Endodermal cell (in vitro differentiated cells): ENCODE data around the gene TRDN. TPM values are rescaled to one million over a fixed set of nuclear protein-coding genes. Genes with fewer than 3 reads are reported as not detected.
"Not testable (repeated sequence)": the region's sequence is repeated elsewhere in the genome, so short reads cannot be mapped to it uniquely, and the experiment has no call there.

ENCODE experiments used
- DNase-seq: peaks from one replicate; pipeline ENCODE4 v3.0.0-alpha.2; 2017
- H3K27ac ChIP-seq: 2 replicates; pipeline ENCODE4 v1.5.1; 2013; ENCODE audit warnings: mild to moderate bottlenecking, low read depth, low read length, moderate library complexity
- H3K27me3 ChIP-seq: 2 replicates; pipeline ENCODE4 v1.6.1; 2013; ENCODE audit warnings: mild to moderate bottlenecking, low read length, moderate library complexity; ENCODE audit not compliant: insufficient read depth, control insufficient read depth, poor library complexity, severe bottlenecking
- H3K36me3 ChIP-seq: 2 replicates; pipeline ENCODE4 v1.7.0; 2013; ENCODE audit warnings: mild to moderate bottlenecking, low read length, moderate library complexity; ENCODE audit not compliant: control insufficient read depth, insufficient read depth
- H3K4me1 ChIP-seq: one replicate; pipeline ENCODE4 v1.7.0; 2013; ENCODE audit warnings: low read length; ENCODE audit not compliant: control insufficient read depth, insufficient read depth
- H3K4me3 ChIP-seq: 2 replicates; pipeline ENCODE4 v1.5.1; 2013; ENCODE audit warnings: mild to moderate bottlenecking, low read length, moderate library complexity
- H3K9ac ChIP-seq: 2 replicates; pipeline ENCODE4 v1.6.1; 2013; ENCODE audit warnings: mild to moderate bottlenecking, low read length, moderate library complexity; ENCODE audit not compliant: poor library complexity, severe bottlenecking; ENCODE audit errors: extremely low read depth
- H3K9me3 ChIP-seq: 2 replicates; pipeline ENCODE4 v1.6.1; 2013; ENCODE audit warnings: mild to moderate bottlenecking, low read length, moderate library complexity; ENCODE audit not compliant: control insufficient read depth
- H3K27ac Mint-ChIP-seq: 2 replicates; pipeline ENCODE4 v1.8.0; 2020; ENCODE audit warnings: mixed read lengths
- H3K27me3 Mint-ChIP-seq: 2 replicates; pipeline ENCODE4 v1.8.0; 2021; ENCODE audit warnings: mild to moderate bottlenecking, mixed read lengths; ENCODE audit not compliant: insufficient read depth
- H3K36me3 Mint-ChIP-seq: 2 replicates; pipeline ENCODE4 v1.8.0; 2020; ENCODE audit warnings: low read depth, mixed read lengths
- H3K4me1 Mint-ChIP-seq: 2 replicates; pipeline ENCODE4 v1.8.0; 2020; ENCODE audit warnings: mixed read lengths
- H3K4me3 Mint-ChIP-seq: 2 replicates; pipeline ENCODE4 v1.8.0; 2020; ENCODE audit warnings: mild to moderate bottlenecking, moderate library complexity, mixed read lengths
- H3K9me3 Mint-ChIP-seq: 2 replicates; pipeline ENCODE4 v1.8.0; 2020; ENCODE audit warnings: mild to moderate bottlenecking, mixed read lengths
- CTCF ChIP-seq: fragments of 200-600 bp; sonication (generic); conservative IDR thresholded peaks from 2 replicates; pipeline ENCODE4 v1.5.0; 2021; ENCODE audit warnings: antibody characterized with exemption, mild to moderate bottlenecking
- WGBS, 2 experiments: methylation state at CpG; one replicate each; pipeline versions ENCODE4 v1.1.5 to v1.1.7; 2013; ENCODE audit warnings: missing lambda C conversion rate in 2 of 2, mixed read lengths in 1 of 2; ENCODE audit not compliant: insufficient coverage in 1 of 2, insufficient read length in 1 of 2; 5-methylcytosine and 5-hydroxymethylcytosine counted together
- total RNA-seq, 2 donors: library from RNA; stranded (reverse); fragmentation: NEBNext Ultra II Directional in 1 of 2; extraction: Animal tissue kit (Norgen Biotek cat#: 25700) in 1 of 2; gene quantifications; 2 replicates in 1 of 2; 3 replicates in 1 of 2; pipeline ENCODE4 v1.2.1, GENCODE V29; 2021

Gene TRDN
- total RNA-seq, 2 donors from 2014 or later = 74.4 to 136 TPM

- Mint-ChIP-seq H3K27ac (no peak overlapping the region), H3K36me3 (no peaks in the 10 kb centered on the region), H3K27me3 (no peaks in the 10 kb centered on the region), H3K4me1 (peaks cover 9% of the 10 kb centered on the region), H3K4me3 (no peak overlapping the region), H3K9me3 (no peaks in the 10 kb centered on the region)
- Histone ChIP-seq H3K9me3 (no peaks in the 10 kb centered on the region), H3K4me1 (no peaks in the 10 kb centered on the region), H3K9ac (no peak overlapping the region), H3K27ac (no peak overlapping the region), H3K4me3 (no peak overlapping the region), H3K27me3 (no peaks in the 10 kb centered on the region), H3K36me3 (peaks cover 9% of the 10 kb centered on the region)
- no peak for TF ChIP-seq CTCF
- 88% methylated on average over 1 of the region's 1 CpG; no CpG with 5 or more reads in 1 of the 2 experiments for WGBS, 2 experiments
- DNase-seq = no peak
Measured at GRCh38 chr6:123489589-123489988, 147.2 kb downstream of the TRDN start.

DNA sequence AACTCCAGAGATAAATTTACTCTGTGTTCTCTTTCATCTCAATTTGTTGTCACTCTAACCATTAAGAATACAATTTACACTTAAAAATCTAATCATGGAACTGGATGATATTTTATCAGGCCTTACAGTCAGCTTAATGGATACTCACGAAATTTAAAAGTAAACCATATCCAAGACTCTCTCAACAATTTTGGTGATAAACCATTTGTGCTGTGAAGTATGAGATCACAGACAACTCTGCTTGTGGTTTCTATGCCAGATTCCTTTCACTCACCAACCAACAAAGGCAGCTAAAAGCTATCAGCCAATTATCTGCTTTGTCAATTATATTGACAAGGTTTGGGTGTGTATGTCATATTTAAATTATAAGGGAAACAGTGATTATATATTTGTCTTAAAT lies 155.8 kb downstream of the TRDN start:
- H3K36me3 Mint-ChIP-seq = no peaks in the 10 kb centered on the region
- WGBS, 2 experiments = 17 to 83% methylated on average over 1 of the region's 1 CpG
- Histone ChIP-seq H3K4me1 (no peaks in the 10 kb centered on the region), H3K9me3 (peaks cover 9% of the 10 kb centered on the region), H3K27me3 (no peaks in the 10 kb centered on the region), H3K27ac (peak overlapping the region; percentile 32), H3K4me3 (peak overlapping the region; percentile 45), H3K9ac (peak overlapping the region; percentile 42), H3K36me3 (no peaks in the 10 kb centered on the region)
- DNase-seq = no peak
- H3K9me3 Mint-ChIP-seq = no peaks in the 10 kb centered on the region
- peaks cover 26% of the 10 kb centered on the region for H3K4me1 Mint-ChIP-seq
- peak overlapping the region; percentile 74 for H3K27ac Mint-ChIP-seq
- H3K4me3 Mint-ChIP-seq = no peak overlapping the region
- TF ChIP-seq CTCF = no peak
- H3K27me3 Mint-ChIP-seq = no peaks in the 10 kb centered on the region

DNA sequence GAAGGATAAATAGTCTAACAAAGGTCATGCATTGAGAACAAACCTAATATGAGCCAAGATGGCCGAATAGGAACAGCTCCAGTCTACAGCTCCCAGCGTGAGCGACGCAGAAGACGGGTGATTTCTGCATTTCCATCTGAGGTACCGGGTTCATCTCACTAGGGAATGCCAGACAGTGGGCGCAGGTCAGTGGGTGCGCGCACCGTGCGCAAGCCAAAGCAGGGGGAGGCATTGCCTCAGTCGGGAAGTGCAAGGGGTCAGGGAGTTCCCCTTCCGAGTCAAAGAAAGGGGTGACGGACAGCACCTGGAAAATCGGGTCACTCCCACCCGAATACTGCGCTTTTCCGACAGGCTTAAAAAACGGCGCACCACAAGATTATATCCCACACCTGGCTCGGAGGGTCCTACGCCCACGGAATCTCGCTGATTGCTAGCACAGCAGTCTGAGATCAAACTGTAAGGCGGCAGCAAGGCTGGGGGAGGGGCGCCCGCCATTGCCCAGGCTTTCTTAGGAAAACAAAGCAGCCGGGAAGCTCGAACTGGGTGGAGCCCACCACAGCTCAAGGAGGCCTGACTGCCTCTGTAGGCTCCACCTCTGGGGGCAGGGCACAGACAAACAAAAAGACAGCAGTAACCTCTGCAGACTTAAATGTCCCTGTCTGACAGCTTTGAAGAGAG lies 164.6 kb downstream of the TRDN start:
- not testable (repeated sequence) for H3K27me3 ChIP-seq, H3K4me3 ChIP-seq, H3K36me3 Mint-ChIP-seq, H3K27me3 Mint-ChIP-seq, H3K4me1 ChIP-seq, H3K27ac ChIP-seq, H3K4me3 Mint-ChIP-seq, H3K27ac Mint-ChIP-seq, H3K36me3 ChIP-seq, DNase-seq, H3K9ac ChIP-seq
- Mint-ChIP-seq H3K9me3 (peaks cover 12% of the 10 kb centered on the region), H3K4me1 (peaks cover 13% of the 10 kb centered on the region)
- 92 to 100% methylated on average over 6 to 29 of the region's 29 CpGs for WGBS, 2 experiments
- H3K9me3 ChIP-seq = peaks cover 19% of the 10 kb centered on the region
